GM20000 (cell line): Measurements from ENCODE around the gene TMEM238L.
A peak's percentile ranks its signal among the peaks of the same experiment; 100 is the strongest.
"Not testable (repeated sequence)": the region's sequence is repeated elsewhere in the genome, so short reads cannot be mapped to it uniquely, and the experiment has no call there.

Experiments used
- DNase-seq: peaks from one replicate; pipeline ENCODE4 v3.0.0; 2012; ENCODE audit warnings: low spot score
- CTCF ChIP-seq: IDR thresholded peaks from 2 replicates; pipeline ENCODE4 v1.5.1; 2012; ENCODE audit warnings: mild to moderate bottlenecking, control low read depth; ENCODE audit errors: extremely low read depth, missing control alignments

Gene TMEM238L

DNA sequence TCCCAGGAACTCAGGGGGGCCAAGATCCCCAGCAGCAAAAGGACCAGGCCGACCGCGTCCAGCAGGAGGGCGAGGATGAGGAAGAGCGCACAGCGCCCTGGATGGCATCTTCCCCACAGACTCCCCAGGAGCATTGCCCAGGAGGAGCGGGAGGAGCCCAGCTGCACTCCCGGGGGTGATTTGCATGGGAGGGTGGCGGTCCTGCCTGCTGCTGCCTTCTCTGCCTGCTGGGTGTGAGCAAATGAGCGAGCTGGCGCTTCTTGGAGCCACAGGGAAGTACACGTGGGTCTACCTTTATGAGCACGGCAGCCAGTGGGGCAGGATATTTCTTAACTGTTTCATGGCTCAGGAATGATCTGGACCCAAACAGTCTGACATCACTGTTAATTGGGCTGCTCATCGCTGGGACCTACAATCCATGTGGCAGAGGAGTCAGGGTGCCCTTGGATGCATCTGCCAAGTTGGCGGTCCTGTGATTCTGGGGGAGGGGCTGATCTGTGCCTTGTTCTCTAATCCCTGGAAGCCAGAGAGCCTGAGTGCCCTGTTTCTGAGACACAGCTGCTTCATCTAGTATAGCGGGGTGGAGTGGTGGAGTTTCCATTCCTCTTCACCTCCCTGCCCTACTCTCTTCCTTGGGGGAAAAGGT, at the start of gene TMEM238L:
Gene TMEM238L, minus strand, starts transcription at position 270 of the 646 bp plus-strand sequence. Its CDS starts 136 bp downstream, at position 134.
- DNase-seq: no peak
- TF ChIP-seq CTCF: no peak

DNA sequence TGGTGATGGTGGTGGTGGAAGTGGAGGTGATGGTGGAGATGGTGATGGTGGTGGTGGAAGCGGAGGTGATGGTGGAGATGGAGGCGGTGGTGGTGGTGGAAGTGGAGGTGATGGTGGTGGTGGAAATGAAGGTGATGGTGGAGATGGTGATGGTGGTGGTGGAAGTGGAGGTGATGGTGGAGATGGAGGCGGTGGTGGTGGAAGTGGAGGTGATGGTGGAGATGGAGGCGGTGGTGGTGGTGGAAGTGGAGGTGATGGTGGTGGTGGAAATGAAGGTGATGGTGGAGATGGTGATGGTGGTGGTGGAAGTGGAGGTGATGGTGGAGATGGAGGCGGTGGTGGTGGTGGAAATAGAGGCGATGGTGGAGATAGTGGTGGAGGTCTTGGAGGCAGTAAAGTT, 42.7 kb upstream of the TMEM238L start:
- DNase-seq: not testable (repeated sequence)

DNA sequence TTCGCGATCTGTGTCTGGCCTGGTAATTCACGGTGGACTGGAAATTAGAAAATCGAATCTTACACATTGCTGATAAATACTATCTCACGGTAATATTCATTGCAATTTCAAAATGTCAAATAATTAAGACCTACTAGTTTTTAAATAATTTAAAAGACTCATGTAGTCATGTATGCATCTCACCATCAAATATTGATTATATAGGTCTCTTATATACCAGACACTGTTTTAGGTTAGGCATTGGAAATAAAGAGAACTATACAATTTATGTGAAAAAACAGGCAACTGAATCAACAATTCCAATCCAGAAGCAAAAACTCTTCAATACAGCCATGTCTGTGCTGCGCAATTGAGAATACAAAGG, 41.5 kb upstream of the TMEM238L start:
- no peak for DNase-seq
- TF ChIP-seq CTCF: no peak

- TF ChIP-seq CTCF: peak; percentile 75
- peak; percentile 79 for DNase-seq
Measured at GRCh38 chr17:10844621-10845387, 40.9 kb upstream of the TMEM238L start.

GRCh38 chr17:10843811-10844210, 39.9 kb upstream of the TMEM238L start:
- no peak for DNase-seq
- TF ChIP-seq CTCF: no peak

GRCh38 chr17:10842658-10843057, 38.8 kb upstream of the TMEM238L start:
- DNase-seq: no peak
- no peak for TF ChIP-seq CTCF

DNA sequence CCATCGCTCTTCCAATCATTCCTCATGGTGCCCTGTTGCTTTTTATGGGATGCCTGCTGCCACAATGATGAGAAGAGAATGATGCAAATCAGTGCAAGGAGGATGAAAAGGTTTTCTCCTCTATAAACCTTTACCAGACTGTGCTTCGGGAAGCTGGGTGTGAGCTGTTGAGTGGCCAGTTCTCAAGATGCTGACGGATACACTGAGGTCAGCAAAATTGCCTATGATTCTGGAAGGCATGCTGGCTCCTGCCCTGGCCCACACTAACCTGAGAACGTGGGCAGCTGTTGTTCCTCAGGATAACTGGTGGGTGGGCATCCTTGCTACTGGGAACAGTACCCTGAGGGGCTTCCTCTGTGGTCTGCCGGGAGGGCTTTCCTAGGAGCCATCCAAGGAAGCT, 34.8 kb upstream of the TMEM238L start:
- TF ChIP-seq CTCF: no peak
- no peak for DNase-seq

- no peak for TF ChIP-seq CTCF
Measured at GRCh38 chr17:10837921-10838320, 34.0 kb upstream of the TMEM238L start, which contains the start of gene PIRT. Gene PIRT, minus strand, starts transcription at chr17:10838087. Its CDS starts 12,442 bp downstream, at chr17:10825645.

More at GRCh38 chr17:10837921-10838320, 34.0 kb upstream of the TMEM238L start, which contains the start of gene PIRT:
- DNase-seq: no peak
